Astrocyte (in vitro differentiated cells and primary cell): Measurements from ENCODE around the gene PCGF5. TPM values are rescaled to one million over a fixed set of nuclear protein-coding genes. Genes with fewer than 3 reads are reported as not detected.

Source experiments
- DNase-seq: peaks from one replicate; pipeline ENCODE4 v3.0.0-alpha.2; 2010; ENCODE audit warnings: low read depth
- FAIRE-seq: peaks from 2 replicates; lab custom pipeline; 2011; peaks lifted over from hg19 to GRCh38; lab: Jason Lieb, UNC
- H2AFZ ChIP-seq: 2 replicates; pipeline ENCODE4 v1.6.0; 2012; ENCODE audit warnings: low read depth, low read length, inconsistent platforms
- H3K27ac ChIP-seq: 2 replicates; pipeline ENCODE4 v1.5.1; 2011; ENCODE audit warnings: low read depth, low read length, inconsistent platforms
- H3K27me3 ChIP-seq: 2 replicates; pipeline ENCODE4 v1.6.0; 2011; ENCODE audit warnings: low read length, inconsistent platforms; ENCODE audit not compliant: insufficient read depth
- H3K36me3 ChIP-seq: 2 replicates; pipeline ENCODE4 v1.5.1; 2011; ENCODE audit warnings: low read length, inconsistent platforms; ENCODE audit not compliant: insufficient read depth
- H3K4me1 ChIP-seq: 2 replicates; pipeline ENCODE4 v1.5.1; 2011; ENCODE audit warnings: low read length, inconsistent platforms; ENCODE audit not compliant: insufficient read depth
- H3K4me2 ChIP-seq: 2 replicates; pipeline ENCODE4 v1.6.0; 2012; ENCODE audit warnings: low read length, inconsistent platforms
- H3K4me3 ChIP-seq: 2 replicates; pipeline ENCODE4 v1.5.1; 2011; ENCODE audit warnings: low read depth, mild to moderate bottlenecking, low read length, inconsistent platforms; ENCODE audit not compliant: insufficient read depth
- H3K79me2 ChIP-seq: 2 replicates; pipeline ENCODE4 v1.6.0; 2012; ENCODE audit warnings: mild to moderate bottlenecking, low read length, inconsistent platforms; ENCODE audit not compliant: insufficient read depth
- H3K9ac ChIP-seq: 2 replicates; pipeline ENCODE4 v1.6.0; 2012; ENCODE audit warnings: mild to moderate bottlenecking, low read length, inconsistent platforms
- H3K9me3 ChIP-seq: 2 replicates; pipeline ENCODE4 v1.5.1; 2012; ENCODE audit warnings: low read depth, mild to moderate bottlenecking, low read length, inconsistent platforms; ENCODE audit not compliant: insufficient read depth
- H4K20me1 ChIP-seq: 2 replicates; pipeline ENCODE4 v1.6.0; 2012; ENCODE audit warnings: low read length, inconsistent platforms; ENCODE audit not compliant: insufficient read depth
- H3K27ac Mint-ChIP-seq: one replicate; pipeline ENCODE4 v1.8.0; 2021; ENCODE audit warnings: mild to moderate bottlenecking, mixed read lengths; ENCODE audit not compliant: unreplicated experiment
- H3K27me3 Mint-ChIP-seq: one replicate; pipeline ENCODE4 v1.8.0; 2021; ENCODE audit warnings: low read depth, mixed read lengths; ENCODE audit not compliant: unreplicated experiment
- H3K36me3 Mint-ChIP-seq: one replicate; pipeline ENCODE4 v1.8.0; 2021; ENCODE audit warnings: low read depth, mixed read lengths; ENCODE audit not compliant: unreplicated experiment
- H3K4me1 Mint-ChIP-seq: one replicate; pipeline ENCODE4 v1.8.0; 2021; ENCODE audit warnings: low read depth, mixed read lengths; ENCODE audit not compliant: unreplicated experiment
- H3K4me3 Mint-ChIP-seq: one replicate; pipeline ENCODE4 v1.8.0; 2021; ENCODE audit warnings: mild to moderate bottlenecking, moderate library complexity, mixed read lengths; ENCODE audit not compliant: unreplicated experiment
- H3K9me3 Mint-ChIP-seq: one replicate; pipeline ENCODE4 v1.8.0; 2021; ENCODE audit warnings: mild to moderate bottlenecking, mixed read lengths; ENCODE audit not compliant: unreplicated experiment
- CTCF ChIP-seq: IDR thresholded peaks from 2 replicates; pipeline ENCODE4 v1.5.1; 2011; ENCODE audit warnings: low read depth, mild to moderate bottlenecking, inconsistent platforms, low read length, moderate library complexity; ENCODE audit not compliant: insufficient read depth
- EZH2 ChIP-seq: IDR thresholded peaks from 2 replicates; pipeline ENCODE4 v1.6.1; 2012; ENCODE audit warnings: mild to moderate bottlenecking, low read length, inconsistent platforms; ENCODE audit not compliant: insufficient read depth
- total RNA-seq: library from RNA; stranded (reverse); gene quantifications from 2 replicates; pipeline ENCODE4 v1.2.1, GENCODE V29; 2021

PCGF5 gene
- total RNA-seq, 1 donor from 2014 or later: 31.5 TPM

- H3K27ac ChIP-seq: no peak overlapping the region
Observed at GRCh38 chr10:91312382-91312733, 91.9 kb downstream of the PCGF5 start.

DNA sequence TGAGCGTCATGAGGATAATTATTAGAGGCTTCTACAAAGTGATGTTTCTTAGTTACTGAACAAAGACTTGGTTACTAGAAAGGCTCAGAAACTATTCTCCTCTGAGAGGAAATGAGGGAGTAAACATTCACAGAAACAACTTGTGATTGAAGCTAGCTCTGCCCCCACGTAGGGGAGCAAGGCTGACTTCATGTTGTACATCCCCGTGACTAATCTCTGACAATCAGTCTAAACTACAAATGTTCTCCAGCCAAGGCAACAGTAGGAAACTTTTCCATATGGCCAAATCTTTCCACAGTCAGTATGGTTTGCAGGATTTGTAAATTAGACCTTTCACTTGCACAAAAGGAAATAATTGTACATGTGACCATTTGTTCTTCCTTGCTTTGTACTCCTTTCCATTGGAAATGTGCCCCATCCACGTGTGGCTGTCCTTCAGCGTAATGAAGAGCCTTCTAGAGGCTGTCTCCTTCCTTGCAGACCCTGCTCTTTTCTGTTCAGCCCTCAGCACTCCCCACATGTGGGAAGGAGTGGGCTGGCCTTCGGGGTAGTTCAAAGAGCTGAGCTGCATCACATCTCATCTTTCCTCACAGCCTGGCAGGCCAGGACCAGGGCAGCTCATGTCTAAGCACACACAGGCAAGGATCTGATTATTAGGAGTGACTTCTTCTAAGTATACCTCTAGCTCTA, 93.5 kb downstream of the PCGF5 start:
- H3K4me1 Mint-ChIP-seq: peaks cover 8% of the 10 kb centered on the region
- Histone ChIP-seq H3K9ac (peak overlapping the region; percentile 15), H2AFZ (peak overlapping the region; percentile 51), H3K4me1 (peaks cover 8% of the 10 kb centered on the region), H3K79me2 (no peaks in the 10 kb centered on the region), H3K4me3 (no peak overlapping the region), H3K27ac (peak overlapping the region; percentile 40), H3K9me3 (no peaks in the 10 kb centered on the region), H3K4me2 (peak overlapping the region; percentile 59), H3K36me3 (no peaks in the 10 kb centered on the region), H3K27me3 (no peaks in the 10 kb centered on the region), H4K20me1 (no peaks in the 10 kb centered on the region)
- DNase-seq: peak; percentile 71
- no peaks in the 10 kb centered on the region for H3K9me3 Mint-ChIP-seq
- H3K36me3 Mint-ChIP-seq: no peaks in the 10 kb centered on the region
- TF ChIP-seq CTCF (no peak), EZH2 (no peak)
- peaks cover 4% of the 10 kb centered on the region for H3K27me3 Mint-ChIP-seq
- no peak overlapping the region for H3K4me3 Mint-ChIP-seq
- FAIRE-seq: peak; percentile 20
- peak overlapping the region; percentile 42 for H3K27ac Mint-ChIP-seq

More at GRCh38 chr10:91312382-91312733, 91.9 kb downstream of the PCGF5 start:
- Mint-ChIP-seq H3K27me3 (peaks cover 6% of the 10 kb centered on the region), H3K4me3 (no peak overlapping the region), H3K36me3 (no peaks in the 10 kb centered on the region), H3K4me1 (peaks cover 8% of the 10 kb centered on the region), H3K27ac (no peak overlapping the region), H3K9me3 (no peaks in the 10 kb centered on the region)
- H3K4me3 ChIP-seq: no peak overlapping the region
- H3K4me1 ChIP-seq: peaks cover 8% of the 10 kb centered on the region
- no peaks in the 10 kb centered on the region for H3K36me3 ChIP-seq
- H4K20me1 ChIP-seq: no peaks in the 10 kb centered on the region
- H3K9me3 ChIP-seq: no peaks in the 10 kb centered on the region
- H3K27me3 ChIP-seq: no peaks in the 10 kb centered on the region
- DNase-seq: no peak
- no peak overlapping the region for H3K9ac ChIP-seq
- no peak overlapping the region for H2AFZ ChIP-seq
- H3K79me2 ChIP-seq: no peaks in the 10 kb centered on the region
- TF ChIP-seq CTCF: no peak
- no peak for TF ChIP-seq EZH2
- H3K4me2 ChIP-seq: no peak overlapping the region
- FAIRE-seq: no peak

GRCh38 chr10:91316486-91316885, 96.0 kb downstream of the PCGF5 start:
- Mint-ChIP-seq H3K27me3 (no peaks in the 10 kb centered on the region), H3K4me3 (no peak overlapping the region), H3K9me3 (no peaks in the 10 kb centered on the region), H3K36me3 (no peaks in the 10 kb centered on the region), H3K4me1 (peaks cover 12% of the 10 kb centered on the region), H3K27ac (no peak overlapping the region)
- FAIRE-seq: peak; percentile 45
- Histone ChIP-seq H3K4me2 (no peak overlapping the region), H3K27me3 (no peaks in the 10 kb centered on the region), H2AFZ (no peak overlapping the region), H3K9ac (no peak overlapping the region), H3K27ac (no peak overlapping the region), H3K9me3 (no peaks in the 10 kb centered on the region), H3K4me3 (no peak overlapping the region), H3K36me3 (no peaks in the 10 kb centered on the region), H3K4me1 (peaks cover 8% of the 10 kb centered on the region), H4K20me1 (no peaks in the 10 kb centered on the region), H3K79me2 (no peaks in the 10 kb centered on the region)
- TF ChIP-seq EZH2 (no peak), CTCF (no peak)
- no peak for DNase-seq
